ENCODE results near the gene EIF3D. TPM values are rescaled to one million over a fixed set of nuclear protein-coding genes. Genes with fewer than 3 reads are reported as not detected.

Gene EIF3D
- total RNA-seq, 3 donors from 2014 or later, result 291 to 419 (median 301) TPM

- Histone ChIP-seq H3K9me3 (no peaks in the 10 kb centered on the region), H3K4me3 (no peak overlapping the region), H3K4me1 (no peaks in the 10 kb centered on the region), H3K27me3 (no peaks in the 10 kb centered on the region), H3K36me3 (no peaks in the 10 kb centered on the region), H3K27ac (no peak overlapping the region)
- TF ChIP-seq POLR2A (IDR thresholded peaks at IDR 0.05) (no peak), CTCF (IDR thresholded peaks at IDR 0.05) (no peak), POLR2AphosphoS5 (IDR thresholded peaks at IDR 0.05) (no peak)
- no peak for DNase-seq (ENCODE audit: low spot score in 2 of 2)
- intact Hi-C loops (cut with DNase I; ENCODE audit: low total_unique reads), result no loop called here
These were observed 43.0 kb upstream of the EIF3D start for GRCh38 chr22:36571991-36572390.

- no peak overlapping the region for H3K4me3 ChIP-seq
- intact Hi-C loops (cut with DNase I; ENCODE audit: low total_unique reads), result no loop called here
- no peaks in the 10 kb centered on the region for H3K36me3 ChIP-seq
- no peak for DNase-seq (ENCODE audit: low spot score in 2 of 2)
- no peak overlapping the region for H3K27ac ChIP-seq
- no peaks in the 10 kb centered on the region for H3K9me3 ChIP-seq
- TF ChIP-seq POLR2AphosphoS5 (IDR thresholded peaks at IDR 0.05) (no peak), POLR2A (IDR thresholded peaks at IDR 0.05) (no peak), CTCF (IDR thresholded peaks at IDR 0.05) (no peak)
- no peaks in the 10 kb centered on the region for H3K4me1 ChIP-seq
- H3K27me3 ChIP-seq, result peaks cover 0 to 8% of the 10 kb centered on the region in 2 donors
These were observed 41.0 kb upstream of the EIF3D start for GRCh38 chr22:36569999-36570398.

GRCh38 chr22:36568846-36569245 lies 39.9 kb upstream of the EIF3D start:
- Histone ChIP-seq H3K36me3 (no peaks in the 10 kb centered on the region), H3K27ac (no peak overlapping the region), H3K9me3 (no peaks in the 10 kb centered on the region), H3K4me1 (no peaks in the 10 kb centered on the region), H3K27me3 (peaks cover 0 to 18% of the 10 kb centered on the region in 2 donors), H3K4me3 (no peak overlapping the region)
- TF ChIP-seq POLR2A (IDR thresholded peaks at IDR 0.05) (no peak), CTCF (IDR thresholded peaks at IDR 0.05) (no peak), POLR2AphosphoS5 (IDR thresholded peaks at IDR 0.05) (no peak)
- intact Hi-C loops (cut with DNase I; ENCODE audit: low total_unique reads), result no loop called here
- DNase-seq (ENCODE audit: low spot score in 2 of 2), result no peak

GRCh38 chr22:36566720-36567119 lies 37.8 kb upstream of the EIF3D start:
- Histone ChIP-seq H3K9me3 (no peaks in the 10 kb centered on the region), H3K4me1 (no peaks in the 10 kb centered on the region), H3K36me3 (no peaks in the 10 kb centered on the region), H3K4me3 (no peak overlapping the region), H3K27ac (no peak overlapping the region), H3K27me3 (peaks cover 0 to 27% of the 10 kb centered on the region in 2 donors)
- intact Hi-C loops (cut with DNase I; ENCODE audit: low total_unique reads), result no loop called here
- DNase-seq (ENCODE audit: low spot score in 2 of 2), result no peak
- no peak for TF ChIP-seq CTCF (IDR thresholded peaks at IDR 0.05)
- TF ChIP-seq POLR2A (IDR thresholded peaks at IDR 0.05), result no peak
- TF ChIP-seq POLR2AphosphoS5 (IDR thresholded peaks at IDR 0.05), result no peak

GRCh38 chr22:36565686-36566085 lies 36.7 kb upstream of the EIF3D start:
- Histone ChIP-seq H3K27me3 (peaks cover 0 to 27% of the 10 kb centered on the region in 2 donors), H3K4me3 (no peak overlapping the region), H3K36me3 (no peaks in the 10 kb centered on the region), H3K9me3 (no peaks in the 10 kb centered on the region), H3K4me1 (no peaks in the 10 kb centered on the region), H3K27ac (no peak overlapping the region)
- intact Hi-C loops (cut with DNase I; ENCODE audit: low total_unique reads), result no loop called here
- TF ChIP-seq CTCF (IDR thresholded peaks at IDR 0.05) (no peak), POLR2A (IDR thresholded peaks at IDR 0.05) (no peak), POLR2AphosphoS5 (IDR thresholded peaks at IDR 0.05) (no peak)
- DNase-seq (ENCODE audit: low spot score in 2 of 2), result no peak
